GM19351 (cell line): ENCODE data around the gene RIC1.
"Not testable (repeated sequence)": the region's sequence is repeated elsewhere in the genome, so short reads cannot be mapped to it uniquely, and the experiment has no call there.

ENCODE experiments used
- ATAC-seq: cut with Tn5 transposase; IDR thresholded peaks from one replicate; pipeline ENCODE4 v1.9.1; 2021; ENCODE audit warnings: mild to moderate bottlenecking, moderate library complexity; ENCODE audit not compliant: unreplicated experiment

Gene RIC1

GRCh38 chr9:5628530-5629311, at the start of gene RIC1:
TSS of gene RIC1 (plus strand) at chr9:5629107. CDS start at chr9:5629310, 203 bp downstream.
- peak; percentile 52 for ATAC-seq

GRCh38 chr9:5579881-5580280, 49.0 kb upstream of the RIC1 start:
- no peak for ATAC-seq

- no peak for ATAC-seq
Measured at GRCh38 chr9:5580650-5581049, 48.3 kb upstream of the RIC1 start.

GRCh38 chr9:5581706-5582105, 47.2 kb upstream of the RIC1 start:
- ATAC-seq = not testable (repeated sequence)

GRCh38 chr9:5582835-5583195, 46.1 kb upstream of the RIC1 start:
- ATAC-seq = peak; percentile 57

GRCh38 chr9:5586391-5586802, 42.5 kb upstream of the RIC1 start:
- ATAC-seq = no peak

- ATAC-seq = no peak
Measured at GRCh38 chr9:5587024-5587423, 41.9 kb upstream of the RIC1 start.

- no peak for ATAC-seq
Measured at GRCh38 chr9:5592231-5592630, 36.7 kb upstream of the RIC1 start.

GRCh38 chr9:5592904-5593303, 36.0 kb upstream of the RIC1 start:
- ATAC-seq = no peak

- peak; percentile 81 for ATAC-seq
Measured at GRCh38 chr9:5593904-5594303, 35.0 kb upstream of the RIC1 start.

- no peak for ATAC-seq
Measured at GRCh38 chr9:5596173-5596572, 32.7 kb upstream of the RIC1 start.

GRCh38 chr9:5608298-5609225, 20.3 kb upstream of the RIC1 start:
- peak; percentile 75 for ATAC-seq

- no peak for ATAC-seq
Measured at GRCh38 chr9:5609226-5609596, 19.7 kb upstream of the RIC1 start.

GRCh38 chr9:5610491-5610890, 18.4 kb upstream of the RIC1 start:
- ATAC-seq = no peak

GRCh38 chr9:5611321-5612184, 17.4 kb upstream of the RIC1 start:
- ATAC-seq = no peak

- ATAC-seq = no peak
Measured at GRCh38 chr9:5612185-5612530, 16.7 kb upstream of the RIC1 start.

GRCh38 chr9:5614192-5614591, 14.7 kb upstream of the RIC1 start:
- ATAC-seq = no peak

GRCh38 chr9:5614985-5615384, 13.9 kb upstream of the RIC1 start:
- ATAC-seq = no peak

GRCh38 chr9:5617749-5618148, 11.2 kb upstream of the RIC1 start:
- peak; percentile 98 for ATAC-seq

- no peak for ATAC-seq
Measured at GRCh38 chr9:5620494-5620893, 8.4 kb upstream of the RIC1 start.

GRCh38 chr9:5621327-5621726, 7.6 kb upstream of the RIC1 start:
- no peak for ATAC-seq
